Ramos (cell line): ENCODE results near the gene ADAMTSL1.

ENCODE experiments used
- in situ Hi-C: fragments of 300-500 bp; cut with MboI; formaldehyde crosslinking; loops from one replicate; pipeline ENCODE4 v1.14.3; 2022; ENCODE audit warnings: low sequenced_read_pairs; ENCODE audit not compliant: unreplicated experiment

Gene ADAMTSL1

DNA sequence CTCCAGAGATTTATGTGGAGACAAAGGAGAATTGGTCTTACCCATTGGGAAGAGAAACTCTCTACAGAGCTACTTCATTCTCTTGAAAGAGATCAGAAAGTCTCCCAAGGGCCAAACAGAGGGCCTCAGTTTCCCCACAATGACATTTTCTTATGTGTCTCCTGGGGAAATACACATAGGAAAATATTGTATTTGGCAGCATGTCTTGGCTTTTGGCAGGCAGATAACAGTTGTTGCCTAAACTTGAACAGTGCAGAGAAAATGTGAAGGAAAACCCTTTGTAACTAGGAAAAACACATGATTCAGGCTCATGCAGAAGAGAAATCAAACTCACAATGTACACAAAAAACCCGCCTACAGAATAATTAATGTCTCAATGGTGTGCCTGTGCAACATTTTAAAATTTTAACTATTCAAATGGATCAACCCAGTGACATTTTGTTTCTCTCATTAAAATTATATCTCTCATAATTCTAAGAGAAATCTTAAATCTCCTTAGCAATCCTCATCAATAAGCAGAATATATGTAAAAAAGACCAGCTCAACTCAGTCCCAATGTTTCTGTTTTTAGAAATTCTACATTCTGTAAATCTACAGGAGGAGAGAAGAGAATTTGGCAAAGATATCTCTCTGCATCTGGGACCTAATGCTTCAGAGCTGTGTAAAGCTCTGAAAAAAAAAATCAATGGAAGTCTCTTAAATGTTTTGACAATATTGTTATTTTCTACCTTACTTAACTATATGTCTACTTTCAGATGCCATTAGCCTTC is 205.1 kb downstream of the ADAMTSL1 start:
- in situ Hi-C loops = no loop called here

DNA sequence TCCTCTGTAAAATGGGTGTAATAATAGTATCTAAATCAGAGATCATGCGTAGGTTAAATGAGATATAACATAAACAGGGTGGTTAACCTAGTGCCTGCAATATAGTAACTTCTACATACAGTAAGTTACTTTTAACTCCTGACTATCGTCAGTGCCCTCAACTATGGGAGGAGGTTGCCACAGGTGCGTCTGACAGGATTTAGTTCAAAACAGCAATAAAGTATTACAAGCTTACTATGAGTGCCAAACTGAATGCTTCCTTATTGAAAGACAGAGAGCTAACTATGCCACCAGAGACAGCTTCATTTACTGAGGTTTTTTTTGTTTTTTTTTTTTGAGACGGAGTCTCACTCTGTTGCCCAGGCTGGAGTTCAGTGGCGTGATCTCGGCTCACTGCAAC is 209.0 kb downstream of the ADAMTSL1 start:
- in situ Hi-C loops = no loop called here

DNA sequence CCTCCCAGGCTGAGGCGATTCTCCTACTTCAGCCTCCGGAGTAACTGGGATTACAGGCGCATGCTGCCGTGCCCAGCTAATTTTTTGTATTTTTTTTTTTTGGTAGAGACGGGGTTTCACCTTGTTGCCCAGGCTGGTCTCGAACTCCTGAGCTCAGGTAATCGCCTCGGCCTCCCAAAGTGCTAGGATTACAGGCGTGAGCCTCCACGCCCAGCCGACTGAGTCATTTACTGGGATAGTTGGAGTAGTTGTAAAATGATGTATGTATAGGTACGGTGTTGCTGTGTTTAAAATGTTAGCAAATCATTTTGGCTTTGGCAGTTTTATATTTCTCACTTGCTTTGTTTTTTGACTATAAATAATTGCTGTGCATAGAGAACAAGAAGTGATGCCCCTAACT is 209.4 kb downstream of the ADAMTSL1 start:
- in situ Hi-C loops = no loop called here

DNA sequence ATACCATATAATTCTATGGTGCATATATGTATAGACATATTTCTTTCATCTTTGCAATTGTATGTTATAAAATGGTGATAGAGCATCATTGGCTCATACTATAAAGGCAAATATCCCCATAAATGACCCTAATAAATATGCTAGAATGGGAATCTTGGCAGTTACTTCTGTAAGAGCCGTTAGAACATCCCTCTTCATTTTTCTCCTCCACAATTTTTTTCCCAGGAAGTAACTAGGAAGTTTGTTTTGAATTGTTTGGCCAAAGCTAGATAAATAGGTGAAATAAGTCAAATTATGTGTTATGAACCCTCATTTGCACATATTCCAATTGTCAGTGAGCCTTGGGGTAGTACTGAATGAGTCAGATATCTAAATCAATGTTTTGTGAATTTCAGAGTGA is 209.9 kb downstream of the ADAMTSL1 start:
- in situ Hi-C loops = no loop called here

DNA sequence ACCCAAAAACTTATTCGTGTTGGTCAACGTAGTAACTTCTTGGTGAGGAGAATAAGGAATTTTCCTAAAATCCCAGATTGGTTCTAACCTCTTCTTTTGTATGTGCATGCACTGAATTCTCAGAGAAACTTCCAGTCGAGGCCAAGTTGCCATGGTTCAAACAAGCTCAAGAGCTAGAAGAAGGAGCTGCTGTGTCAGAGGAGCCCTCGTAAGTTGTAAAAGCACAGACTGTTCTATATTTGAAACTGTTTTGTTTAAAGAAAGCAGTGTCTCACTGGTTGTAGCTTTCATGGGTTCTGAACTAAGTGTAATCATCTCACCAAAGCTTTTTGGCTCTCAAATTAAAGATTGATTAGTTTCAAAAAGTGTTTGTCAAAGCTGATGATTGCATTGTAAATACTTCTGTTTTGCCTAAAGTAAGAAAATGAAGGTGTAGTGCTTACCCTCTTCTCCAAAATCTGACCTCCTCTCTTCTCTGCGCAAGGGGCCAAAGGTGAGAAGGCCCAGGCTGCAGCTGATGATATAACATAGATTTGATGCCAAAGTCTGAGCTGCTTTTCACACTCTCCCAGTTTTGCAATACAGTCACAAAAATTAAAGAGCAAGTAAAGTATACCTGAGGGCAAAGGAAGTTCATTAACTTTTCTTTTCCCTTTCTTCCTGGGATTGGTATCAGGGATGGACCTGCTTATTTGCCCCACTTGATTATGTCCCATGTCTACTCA is 210.8 kb downstream of the ADAMTSL1 start:
- in situ Hi-C loops = no loop called here

DNA sequence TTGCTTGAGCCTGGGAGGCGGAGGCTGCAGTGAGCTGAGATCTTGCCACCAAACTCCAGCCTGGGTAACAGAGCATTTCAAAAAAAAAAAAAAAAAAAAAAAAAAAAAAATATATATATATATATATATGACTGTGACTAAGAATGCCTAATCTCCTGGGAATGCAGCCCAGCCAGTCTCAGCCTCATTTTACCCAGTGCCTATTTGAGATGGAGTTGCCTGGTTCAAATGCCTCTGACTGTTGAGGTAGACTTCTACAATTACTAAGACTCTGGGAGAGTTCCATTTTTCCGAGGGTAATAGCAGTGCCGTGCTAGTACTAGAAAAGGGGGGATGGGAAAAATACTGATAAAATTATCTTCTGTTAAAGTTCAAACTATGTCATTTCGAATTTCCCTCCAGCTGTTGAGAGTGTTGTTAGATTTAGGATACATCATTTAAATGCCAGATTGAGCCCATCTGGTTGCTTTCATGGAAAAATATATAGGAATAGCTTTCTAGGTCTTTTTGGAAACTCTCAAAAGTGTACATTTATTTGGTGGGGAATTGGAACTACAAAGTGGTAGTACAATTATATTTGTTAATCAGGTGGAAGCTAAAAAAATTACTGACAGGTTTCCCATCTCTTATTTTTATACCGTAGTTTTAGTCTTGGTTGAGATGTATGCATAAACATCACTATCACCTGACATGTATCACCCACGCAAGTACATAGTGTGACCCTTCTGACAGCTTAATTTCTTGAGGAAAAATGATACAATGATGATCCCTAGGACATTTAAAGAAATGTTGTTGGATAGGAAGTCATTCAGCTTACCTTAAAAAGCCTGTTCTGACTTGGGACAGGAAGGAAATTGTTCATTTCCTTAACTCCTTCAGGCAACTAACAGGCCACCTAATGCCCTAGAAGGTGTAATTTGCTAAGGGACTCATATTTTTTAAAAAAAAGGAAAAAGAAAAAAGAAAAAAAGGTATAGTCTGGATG is 214.9 kb downstream of the ADAMTSL1 start:
- in situ Hi-C loops = no loop called here

DNA sequence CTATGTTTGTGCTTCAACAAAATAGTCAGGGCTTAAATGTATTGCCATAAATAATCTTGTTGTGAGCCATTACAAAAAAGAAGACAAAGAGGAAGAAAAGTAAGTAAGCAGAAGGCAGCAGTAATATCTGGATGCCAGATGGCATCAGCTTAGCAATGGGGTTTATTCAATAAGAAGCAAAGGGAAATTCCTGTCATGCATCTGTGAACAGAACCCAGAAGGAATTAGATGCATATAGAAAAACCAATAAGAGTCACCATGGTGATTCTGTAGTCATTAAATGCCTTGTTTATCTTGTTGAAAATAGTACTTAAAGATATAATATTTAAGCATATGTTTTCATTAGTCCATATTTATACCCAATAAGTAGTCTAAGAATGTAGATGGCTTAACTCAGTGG is 216.0 kb downstream of the ADAMTSL1 start:
- in situ Hi-C loops = no loop called here

DNA sequence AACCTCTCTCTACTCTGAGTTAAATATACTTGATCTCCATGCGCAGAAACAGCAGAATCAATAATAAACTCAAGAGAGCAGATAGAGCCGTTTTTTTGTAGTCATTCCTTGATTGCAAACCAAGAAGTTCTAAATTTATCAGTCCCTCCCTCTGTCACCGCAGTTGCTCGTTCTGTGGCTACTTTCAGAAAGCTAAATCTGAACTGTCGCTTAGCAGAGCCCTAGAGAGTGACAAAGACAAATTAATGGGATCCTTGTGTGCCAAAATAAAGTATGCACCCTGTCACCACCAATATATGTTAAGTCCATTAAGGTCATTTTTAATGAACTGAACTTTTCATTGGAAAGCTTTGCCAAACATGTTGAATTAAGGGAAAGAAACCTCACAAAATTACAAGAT is 218.3 kb downstream of the ADAMTSL1 start:
- in situ Hi-C loops = no loop called here

DNA sequence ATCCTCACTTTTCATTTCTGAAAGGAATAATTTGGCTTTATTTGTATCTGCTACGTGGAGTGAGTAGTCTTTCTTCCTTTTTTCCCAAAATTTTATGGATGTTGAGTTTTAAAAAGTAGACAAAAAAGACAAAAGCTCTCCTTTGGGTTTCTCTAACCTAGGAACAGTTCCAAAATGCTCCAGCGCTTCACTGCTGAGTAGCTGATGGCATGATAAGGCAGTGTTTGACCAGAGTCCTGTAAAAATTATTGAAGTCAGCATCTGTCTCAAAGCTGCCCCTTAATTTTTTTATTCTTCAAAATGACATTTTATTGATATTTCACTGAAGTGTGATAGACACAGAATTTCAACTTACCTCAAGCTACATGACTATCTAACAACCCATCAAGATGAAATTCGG is 219.0 kb downstream of the ADAMTSL1 start:
- in situ Hi-C loops = no loop called here

DNA sequence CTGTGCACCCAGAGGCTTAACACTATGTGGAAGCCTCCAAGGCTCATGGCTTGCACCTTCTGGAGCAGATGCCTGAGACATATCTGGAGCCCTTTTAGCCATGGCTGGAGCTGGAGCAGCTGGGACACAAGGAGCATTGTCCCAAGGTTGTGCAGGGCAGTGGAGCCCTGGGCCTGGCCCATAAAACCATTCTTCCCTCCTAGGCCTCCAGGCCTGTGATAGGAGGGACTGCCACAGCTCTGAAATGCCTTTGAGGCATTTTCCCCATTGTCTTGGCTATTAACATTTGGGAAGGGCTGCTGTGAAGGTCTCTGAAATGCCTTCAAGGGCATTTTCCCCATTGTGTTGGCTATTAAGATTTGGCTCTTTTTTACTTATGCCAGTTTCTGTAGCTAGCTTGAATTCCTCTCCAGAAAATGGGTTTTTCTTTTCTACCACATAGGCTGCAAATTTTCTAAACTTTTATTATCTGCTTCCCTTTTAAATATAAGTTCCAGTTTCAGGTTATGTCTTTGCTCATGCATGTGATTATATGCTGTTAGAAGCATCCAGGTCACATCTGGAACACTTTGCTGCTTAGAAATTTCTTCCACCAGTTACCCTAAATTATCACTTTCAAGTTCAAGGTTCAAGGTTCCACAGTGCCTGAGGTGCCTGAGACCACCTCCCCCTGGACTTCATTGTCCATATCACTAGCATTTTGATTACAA is 221.2 kb downstream of the ADAMTSL1 start:
- in situ Hi-C loops = no loop called here

DNA sequence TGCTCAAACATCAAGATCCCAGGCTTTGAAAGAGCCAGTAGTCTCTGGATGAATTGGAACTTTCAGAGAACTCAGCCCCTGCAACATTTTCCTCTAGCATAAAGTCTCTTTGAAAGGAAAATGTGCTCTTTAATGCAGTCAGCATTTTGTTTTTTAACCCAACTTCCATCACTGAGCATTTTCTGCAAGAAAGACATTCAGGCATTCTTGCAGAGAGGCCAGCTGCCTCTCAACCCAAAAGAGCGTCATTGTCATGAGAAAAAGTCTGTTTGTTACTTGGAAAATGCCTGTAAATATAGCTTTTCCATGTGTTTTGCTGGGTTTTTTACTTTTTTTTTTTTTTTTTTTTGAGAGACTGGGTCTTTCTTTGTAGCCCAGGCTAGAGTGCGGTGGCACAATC is 225.0 kb downstream of the ADAMTSL1 start:
- in situ Hi-C loops = no loop called here

DNA sequence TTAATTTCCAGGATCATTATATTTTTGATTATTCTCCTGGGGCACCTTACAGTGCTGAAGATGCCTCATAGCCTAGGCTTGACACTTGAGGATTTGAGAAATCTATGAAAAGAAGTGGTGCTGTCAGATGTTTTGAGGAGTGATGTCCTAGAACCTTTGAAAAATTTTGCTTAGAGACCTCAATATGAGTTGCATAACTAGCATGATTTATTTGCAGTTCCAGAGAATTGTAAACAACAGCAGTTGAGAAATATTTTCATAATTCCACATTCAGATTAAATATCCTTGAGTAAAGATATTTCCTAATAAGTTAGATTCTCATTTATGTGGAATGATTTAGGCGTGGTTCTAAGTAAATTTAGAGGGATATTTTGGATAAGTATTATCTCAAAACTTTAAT is 225.8 kb downstream of the ADAMTSL1 start:
- in situ Hi-C loops = no loop called here

DNA sequence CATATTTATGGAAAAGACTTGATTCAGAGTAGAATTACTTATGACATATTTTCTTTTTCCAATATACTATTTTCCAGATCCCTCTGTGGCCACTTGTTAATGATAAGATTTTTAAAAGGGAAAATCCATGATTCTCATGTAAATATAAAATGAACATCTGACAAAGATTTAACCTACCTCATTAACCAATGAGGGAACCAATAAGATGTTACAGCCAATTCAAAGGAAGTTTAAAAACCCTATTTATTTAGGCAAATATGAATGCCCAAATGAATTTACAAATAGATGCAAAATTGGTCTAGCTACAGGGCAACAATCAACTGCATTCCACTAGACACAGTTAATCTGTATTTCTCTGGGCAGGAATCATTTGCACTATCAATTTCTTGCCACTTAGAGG is 226.8 kb downstream of the ADAMTSL1 start:
- in situ Hi-C loops = no loop called here

DNA sequence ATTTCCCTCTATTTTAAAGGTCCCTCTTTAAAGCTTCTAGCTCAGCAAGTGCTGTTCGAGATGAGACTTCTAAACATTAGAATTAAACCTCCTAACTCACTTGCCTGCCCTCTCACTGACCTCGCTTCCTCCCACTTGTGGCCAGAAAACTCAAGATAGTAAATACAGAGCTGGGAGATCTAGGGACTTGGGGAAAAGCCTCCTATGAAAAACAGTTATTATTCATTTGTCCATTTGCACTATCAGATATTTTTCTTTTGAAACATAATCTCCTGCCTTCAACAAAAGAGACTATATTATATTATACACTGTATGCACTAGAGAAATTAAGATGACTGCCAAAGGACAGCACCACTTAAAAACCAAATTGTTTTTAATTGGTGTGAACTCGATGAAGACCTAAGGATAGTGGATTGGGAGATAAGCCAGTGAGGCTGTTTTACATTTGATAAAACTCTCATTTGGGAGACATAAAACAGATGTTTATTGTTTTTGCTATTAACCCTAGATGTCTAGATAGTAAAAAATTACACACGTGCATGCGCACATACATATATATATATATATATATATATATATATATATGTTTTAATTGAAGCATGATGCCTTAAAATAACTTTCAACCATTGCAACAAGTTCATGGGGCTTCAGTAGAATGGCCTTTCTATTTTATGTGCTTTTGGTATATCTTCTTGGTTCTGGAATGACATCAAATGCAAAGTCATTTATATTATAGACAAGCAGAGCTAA is 229.4 kb downstream of the ADAMTSL1 start:
- in situ Hi-C loops = no loop called here

DNA sequence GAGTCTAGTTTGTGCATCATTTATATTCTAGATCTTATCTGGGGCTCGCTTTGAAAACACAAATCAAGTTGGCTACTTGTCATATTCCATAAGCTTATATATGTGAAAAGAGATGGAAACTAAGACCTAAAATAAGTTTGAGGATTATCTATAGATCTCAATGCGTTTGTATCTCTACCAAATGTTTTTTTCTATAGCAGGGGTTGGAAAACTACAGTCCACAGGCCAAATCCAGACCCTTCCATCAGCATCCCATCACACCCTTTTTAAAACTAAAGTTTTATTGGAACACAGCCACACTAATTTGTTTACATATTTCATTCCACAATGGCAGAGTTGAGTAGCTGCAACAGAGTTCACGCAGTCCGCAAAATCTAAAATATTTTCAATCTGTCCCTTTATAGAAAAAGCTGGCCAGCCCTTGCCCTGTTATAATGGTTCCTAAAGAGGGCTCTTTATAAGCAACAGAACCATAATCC is 230.0 kb downstream of the ADAMTSL1 start:
- in situ Hi-C loops = no loop called here

DNA sequence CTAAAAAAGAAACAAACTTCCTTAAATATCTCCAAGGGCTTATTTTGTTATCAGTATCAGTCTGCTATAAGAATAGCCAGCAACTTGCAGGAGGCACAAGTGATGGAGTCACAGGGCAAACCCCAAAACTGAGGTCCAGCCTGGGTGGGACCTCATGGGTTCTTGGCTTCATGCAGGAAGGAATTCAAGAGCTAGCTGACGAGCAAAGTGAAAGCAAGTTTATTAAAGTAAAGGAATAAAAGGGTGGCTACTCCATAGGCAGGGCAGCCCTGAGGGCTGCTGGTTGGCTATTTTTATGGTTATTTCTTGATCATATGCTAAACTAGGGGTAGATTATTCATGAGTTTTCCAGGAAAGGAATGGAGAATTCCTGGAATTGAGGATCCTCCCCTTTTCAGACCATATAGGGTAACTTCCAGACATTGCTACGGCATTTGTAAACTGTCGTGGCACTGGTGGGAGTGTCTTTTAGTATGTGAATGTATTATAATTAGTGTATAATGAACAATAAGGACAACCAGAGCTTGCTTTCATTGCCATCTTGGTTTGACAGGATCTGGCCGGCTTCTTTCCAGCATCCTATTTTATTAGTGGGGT is 231.9 kb downstream of the ADAMTSL1 start:
- in situ Hi-C loops = no loop called here

DNA sequence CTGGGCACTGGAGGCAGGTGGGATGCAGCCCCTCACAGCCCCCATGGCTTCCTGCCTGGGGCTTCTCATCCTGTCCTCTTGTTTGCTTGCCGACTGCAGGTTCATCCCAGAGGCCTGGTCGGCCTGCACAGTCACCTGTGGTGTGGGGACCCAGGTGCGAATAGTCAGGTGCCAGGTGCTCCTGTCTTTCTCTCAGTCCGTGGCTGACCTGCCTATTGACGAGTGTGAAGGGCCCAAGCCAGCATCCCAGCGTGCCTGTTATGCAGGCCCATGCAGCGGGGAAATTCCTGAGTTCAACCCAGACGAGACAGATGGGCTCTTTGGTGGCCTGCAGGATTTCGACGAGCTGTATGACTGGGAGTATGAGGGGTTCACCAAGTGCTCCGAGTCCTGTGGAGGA is 232.7 kb downstream of the ADAMTSL1 start:
- in situ Hi-C loops = no loop called here

DNA sequence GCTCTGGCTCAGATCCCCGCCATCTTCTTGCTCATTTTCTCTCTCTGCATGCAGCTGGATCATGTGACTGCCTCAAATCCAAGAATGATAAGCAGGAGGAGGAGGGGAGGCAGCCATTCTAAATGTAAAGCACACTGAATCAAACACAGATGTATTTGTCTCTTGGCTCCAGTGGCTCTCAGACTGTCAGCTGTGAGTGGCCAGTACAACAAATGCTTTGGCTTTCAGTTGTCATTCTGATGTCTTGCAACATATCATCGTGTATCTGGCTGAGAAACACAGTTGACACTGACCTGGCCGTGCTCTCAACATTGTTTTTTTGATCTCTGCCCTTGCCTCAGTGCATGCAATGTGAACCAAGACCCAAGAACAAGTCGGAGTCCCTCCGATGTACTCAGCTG is 233.1 kb downstream of the ADAMTSL1 start:
- in situ Hi-C loops = no loop called here
